Epithelial cell of proximal tubule (primary cell): ENCODE results near the gene PEPD. TPM values are rescaled to one million over a fixed set of nuclear protein-coding genes. Genes with fewer than 3 reads are reported as not detected.

Source experiments
- DNase-seq: peaks from one replicate; pipeline ENCODE4 v3.0.0-alpha.2; 2011; ENCODE audit warnings: low read depth
- H3K4me3 ChIP-seq: 2 replicates; pipeline ENCODE4 v1.5.1; 2011; ENCODE audit warnings: low read depth, mild to moderate bottlenecking, low read length
- total RNA-seq: library from RNA; depleted of rRNA; stranded (reverse); fragments of >200 nt; gene quantifications from 2 replicates; pipeline ENCODE4 v1.2.3, GENCODE V29; 2015
- TF ChIP-seq, protein P1 (sequence below): conservative IDR thresholded peaks from 2 replicates; pipeline ENCODE4 v1.5.1; 2012; ENCODE audit warnings: low read depth, mild to moderate bottlenecking, low read length

PEPD gene
- total RNA-seq, 1 donor from 2014 or later, result 56.7 TPM

DNA sequence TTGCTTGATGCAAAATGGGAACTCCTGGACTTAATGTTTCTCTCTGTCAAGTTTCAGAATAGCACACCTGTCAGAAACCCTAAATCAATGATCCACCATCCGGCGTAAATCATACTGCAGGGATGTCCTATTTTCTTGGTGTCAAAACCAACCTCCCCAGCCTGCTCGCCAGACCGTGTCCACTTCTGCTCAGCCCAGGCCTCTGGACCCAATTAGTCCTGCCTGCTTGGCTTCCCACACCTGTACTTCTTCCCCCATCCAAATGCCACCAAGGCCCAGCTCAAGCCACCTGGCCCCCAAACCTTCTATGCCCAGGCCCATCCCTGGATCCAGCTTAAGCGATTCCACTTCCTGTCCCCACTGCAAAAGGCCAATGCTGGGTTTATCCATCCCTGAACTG is 25.1 kb upstream of the PEPD start:
- TF ChIP-seq, protein P1, sequence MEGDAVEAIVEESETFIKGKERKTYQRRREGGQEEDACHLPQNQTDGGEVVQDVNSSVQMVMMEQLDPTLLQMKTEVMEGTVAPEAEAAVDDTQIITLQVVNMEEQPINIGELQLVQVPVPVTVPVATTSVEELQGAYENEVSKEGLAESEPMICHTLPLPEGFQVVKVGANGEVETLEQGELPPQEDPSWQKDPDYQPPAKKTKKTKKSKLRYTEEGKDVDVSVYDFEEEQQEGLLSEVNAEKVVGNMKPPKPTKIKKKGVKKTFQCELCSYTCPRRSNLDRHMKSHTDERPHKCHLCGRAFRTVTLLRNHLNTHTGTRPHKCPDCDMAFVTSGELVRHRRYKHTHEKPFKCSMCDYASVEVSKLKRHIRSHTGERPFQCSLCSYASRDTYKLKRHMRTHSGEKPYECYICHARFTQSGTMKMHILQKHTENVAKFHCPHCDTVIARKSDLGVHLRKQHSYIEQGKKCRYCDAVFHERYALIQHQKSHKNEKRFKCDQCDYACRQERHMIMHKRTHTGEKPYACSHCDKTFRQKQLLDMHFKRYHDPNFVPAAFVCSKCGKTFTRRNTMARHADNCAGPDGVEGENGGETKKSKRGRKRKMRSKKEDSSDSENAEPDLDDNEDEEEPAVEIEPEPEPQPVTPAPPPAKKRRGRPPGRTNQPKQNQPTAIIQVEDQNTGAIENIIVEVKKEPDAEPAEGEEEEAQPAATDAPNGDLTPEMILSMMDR, result no peak
- H3K4me3 ChIP-seq, result no peak overlapping the region
- no peak for DNase-seq

DNA sequence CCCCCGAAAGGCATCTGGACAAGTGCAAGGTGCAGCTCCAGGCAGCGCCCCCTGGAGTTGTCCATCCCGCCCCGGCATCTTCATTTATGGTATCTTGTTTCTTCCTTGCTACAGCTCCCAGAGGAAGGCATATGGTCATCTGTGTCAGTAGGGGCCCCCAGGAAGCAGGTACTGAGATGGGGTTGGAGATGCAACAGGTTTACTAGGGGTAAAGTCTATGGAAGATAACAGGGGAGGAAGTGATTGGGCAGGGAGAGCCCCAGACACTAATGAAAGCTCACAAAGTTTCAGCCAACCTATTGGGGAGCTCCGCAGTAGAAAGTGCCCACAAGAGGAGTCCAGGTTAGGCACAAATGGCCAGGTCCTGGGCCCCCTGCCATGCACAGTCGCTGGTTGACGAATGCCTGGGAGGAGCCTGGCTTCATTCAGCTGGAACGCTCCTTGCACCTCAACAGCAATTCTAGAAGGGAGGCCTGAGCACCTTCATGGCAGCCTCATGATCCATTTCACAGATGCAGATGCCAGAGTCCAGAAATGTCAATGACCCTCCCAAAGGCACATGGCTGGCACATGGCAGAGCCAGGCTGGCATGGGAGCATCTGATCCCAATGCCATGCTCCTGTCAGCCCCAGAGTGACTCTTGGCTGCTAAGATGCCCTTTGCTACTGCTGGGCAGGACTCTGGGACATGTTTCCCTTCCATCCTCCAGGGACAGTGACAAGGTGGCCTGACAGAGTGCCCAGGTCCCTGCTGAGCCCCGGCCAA is 23.8 kb upstream of the PEPD start:
- H3K4me3 ChIP-seq, result no peak overlapping the region
- TF ChIP-seq, protein P1, result no peak
- DNase-seq, result no peak

DNA sequence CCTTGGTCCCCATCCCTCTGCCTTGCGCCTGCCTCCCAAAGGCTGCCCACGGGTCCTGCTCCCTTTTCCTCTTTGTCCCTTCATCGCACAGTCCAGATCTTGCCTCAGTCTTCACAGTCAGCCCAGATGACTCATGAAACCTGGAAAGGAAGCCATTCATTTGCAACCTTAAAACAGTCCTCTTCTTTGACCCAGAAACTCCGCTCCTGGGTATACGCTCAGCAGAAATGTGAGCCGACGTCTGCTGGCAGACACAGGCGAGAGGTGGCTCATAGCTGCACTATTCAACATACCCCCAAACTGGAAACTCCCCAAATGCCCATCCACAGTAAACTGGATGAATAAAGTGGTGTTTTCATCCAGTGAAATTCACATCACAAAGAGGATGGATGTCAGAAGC is 13.6 kb upstream of the PEPD start:
- TF ChIP-seq, protein P1, result no peak
- DNase-seq, result no peak
- H3K4me3 ChIP-seq, result no peak overlapping the region

DNA sequence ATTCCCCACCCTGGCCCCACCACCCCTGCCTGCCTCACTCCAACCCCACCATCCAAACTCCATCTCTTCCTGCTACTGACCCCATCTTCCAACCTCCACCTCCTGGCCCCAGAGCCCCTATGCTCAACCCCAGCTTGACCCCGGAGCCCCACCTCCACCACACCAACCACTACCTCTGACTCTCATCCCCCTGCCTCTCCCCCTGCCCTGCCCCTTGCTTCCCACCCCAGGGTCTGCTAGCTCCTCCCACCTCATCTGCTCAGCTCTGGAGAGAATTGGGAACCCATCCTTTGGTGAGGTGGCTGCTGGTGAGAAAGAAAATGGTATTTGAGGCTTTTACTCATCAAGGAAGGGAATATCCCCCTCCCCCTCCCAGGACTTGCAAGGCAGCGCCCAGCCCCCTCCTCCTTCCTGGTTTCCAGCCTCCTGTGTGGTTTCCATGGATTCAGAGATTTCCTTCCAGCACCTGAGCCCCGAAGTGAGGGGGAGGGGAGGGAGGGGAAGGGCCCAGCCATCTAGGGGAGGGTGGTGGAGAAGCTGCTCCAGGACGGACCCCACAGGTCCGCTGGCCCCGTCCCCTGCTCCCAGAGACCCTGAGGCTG is 11.4 kb upstream of the PEPD start:
- no peak for DNase-seq
- TF ChIP-seq, protein P1, result no peak

DNA sequence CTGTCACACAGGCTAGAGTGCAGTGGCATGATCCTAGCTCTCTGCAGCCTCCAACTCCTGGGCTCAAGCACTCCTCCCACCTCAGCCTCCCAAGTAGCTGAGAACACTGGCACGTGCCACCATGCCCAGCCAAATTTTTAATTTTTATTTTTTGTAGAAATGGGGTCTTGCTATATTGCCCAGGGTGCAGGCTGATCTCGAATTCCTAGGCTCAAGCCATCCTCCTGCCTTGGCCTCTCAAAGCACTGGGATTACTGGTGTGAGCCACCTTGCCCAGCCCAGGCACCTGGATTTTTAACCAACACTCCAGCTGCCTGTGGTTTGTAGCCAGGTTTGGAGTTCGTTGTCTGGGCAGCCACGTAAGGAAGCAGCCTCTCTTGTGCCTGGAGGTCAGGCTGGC is 9.3 kb upstream of the PEPD start:
- no peak overlapping the region for H3K4me3 ChIP-seq
- TF ChIP-seq, protein P1, result no peak
- no peak for DNase-seq

More for the DNA sequence above, 11.4 kb upstream of the PEPD start:
- H3K4me3 ChIP-seq, result no peak overlapping the region

DNA sequence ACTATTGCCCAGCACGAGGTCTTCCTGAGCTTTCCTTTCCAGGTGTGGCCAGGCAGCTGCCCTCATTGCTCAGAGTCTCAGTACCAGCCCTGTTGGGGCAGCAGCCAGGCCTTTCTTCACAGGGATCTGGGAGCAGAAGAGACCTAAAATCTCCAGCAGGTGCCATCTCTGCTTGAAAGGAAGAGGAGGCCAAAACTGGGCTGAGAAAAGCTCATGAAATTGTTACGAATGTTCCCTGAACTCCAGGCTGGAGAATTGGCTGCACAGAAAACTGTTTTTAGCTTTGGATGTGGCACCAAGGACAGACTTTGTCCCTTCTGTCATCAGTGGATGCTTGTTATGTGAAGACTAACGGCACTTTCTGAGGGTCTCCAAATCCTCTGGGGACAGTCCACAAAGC is 8.7 kb upstream of the PEPD start:
- TF ChIP-seq, protein P1, result no peak
- H3K4me3 ChIP-seq, result no peak overlapping the region
- no peak for DNase-seq
